Calu3 (cell line): ENCODE data around the gene APRT. TPM values are rescaled to one million over a fixed set of nuclear protein-coding genes. Genes with fewer than 3 reads are reported as not detected.

Experiments
- BruUV-seq: library from RNA; stranded (reverse); fragments of 400-500 nt; replicated peaks from 2 replicates; lab custom pipeline; 2021; lab: Mats Ljungman, UMichigan
- CTCF ChIA-PET: fragments of 300-600 bp; sonication (Branson Sonifier 250); formaldehyde crosslinking; loops from one replicate; lab custom pipeline; 2022; ENCODE audit warnings: antibody characterized with exemption; lab: Charles Lee
- DNase-seq: peaks from one replicate; pipeline ENCODE4 v3.0.0; 2022
- H3K27ac Mint-ChIP-seq: one replicate; pipeline ENCODE4 v1.8.0; 2022; ENCODE audit warnings: mixed read lengths; ENCODE audit not compliant: unreplicated experiment
- H3K27me3 Mint-ChIP-seq: one replicate; pipeline ENCODE4 v1.8.0; 2022; ENCODE audit warnings: mixed read lengths; ENCODE audit not compliant: unreplicated experiment
- H3K36me3 Mint-ChIP-seq: one replicate; pipeline ENCODE4 v1.8.0; 2022; ENCODE audit warnings: mild to moderate bottlenecking, moderate library complexity, mixed read lengths; ENCODE audit not compliant: insufficient read depth, unreplicated experiment
- H3K4me1 Mint-ChIP-seq: one replicate; pipeline ENCODE4 v1.8.0; 2022; ENCODE audit warnings: mild to moderate bottlenecking, low read depth, mixed read lengths; ENCODE audit not compliant: unreplicated experiment
- H3K4me3 Mint-ChIP-seq: one replicate; pipeline ENCODE4 v1.8.0; 2022; ENCODE audit warnings: mild to moderate bottlenecking, low read depth, moderate library complexity, mixed read lengths; ENCODE audit not compliant: unreplicated experiment
- H3K9me3 Mint-ChIP-seq: one replicate; pipeline ENCODE4 v1.8.0; 2022; ENCODE audit warnings: low read depth, mixed read lengths; ENCODE audit not compliant: unreplicated experiment
- CTCF ChIP-seq: fragments of 200-600 bp; IDR thresholded peaks from one replicate; pipeline ENCODE4 v1.8.0; 2022; ENCODE audit warnings: antibody characterized with exemption; ENCODE audit not compliant: unreplicated experiment
- intact Hi-C: fragments of 100-400 bp; cut with micrococcal nuclease; formaldehyde crosslinking; loops from one replicate; pipeline ENCODE4 v1.10.0; 2022; ENCODE audit not compliant: unreplicated experiment
- total RNA-seq: library from RNA; stranded (reverse); gene quantifications from 2 replicates; pipeline ENCODE4 v1.2.3, GENCODE V29; 2022

Gene APRT
- total RNA-seq, 1 experiment from 2014 or later, result 203 TPM

GRCh38 chr16:88805340-88805715 is 6.4 kb downstream of the APRT start:
- TF ChIP-seq CTCF, result no peak
- Mint-ChIP-seq H3K27ac (no peak overlapping the region), H3K36me3 (peaks cover 79% of the 10 kb centered on the region), H3K27me3 (no peaks in the 10 kb centered on the region), H3K4me1 (peaks cover 7% of the 10 kb centered on the region), H3K9me3 (no peaks in the 10 kb centered on the region), H3K4me3 (peak overlapping the region; percentile 80)
- intact Hi-C loops, result no loop called here
- DNase-seq, result no peak
- BruUV-seq, result no TSS peak
- CTCF ChIA-PET, result no interaction called here

GRCh38 chr16:88804552-88805339 is 7.0 kb downstream of the APRT start:
- Mint-ChIP-seq H3K4me1 (peaks cover 1% of the 10 kb centered on the region), H3K27me3 (no peaks in the 10 kb centered on the region), H3K36me3 (peaks cover 74% of the 10 kb centered on the region), H3K4me3 (peak overlapping the region; percentile 80), H3K9me3 (no peaks in the 10 kb centered on the region), H3K27ac (peak overlapping the region; percentile 54)
- CTCF ChIA-PET, result no interaction called here
- DNase-seq, result peak; percentile 76
- TF ChIP-seq CTCF, result no peak
- no TSS peak for BruUV-seq
- intact Hi-C loops, result no loop called here

GRCh38 chr16:88804173-88804551 is 7.6 kb downstream of the APRT start:
- CTCF ChIA-PET, result no interaction called here
- no peak for TF ChIP-seq CTCF
- Mint-ChIP-seq H3K4me1 (no peaks in the 10 kb centered on the region), H3K4me3 (peak overlapping the region; percentile 80), H3K36me3 (peaks cover 68% of the 10 kb centered on the region), H3K27ac (peak overlapping the region; percentile 54), H3K27me3 (no peaks in the 10 kb centered on the region), H3K9me3 (no peaks in the 10 kb centered on the region)
- intact Hi-C loops, result no loop called here
- BruUV-seq, result TSS peak; percentile 53
- DNase-seq, result no peak

- no peaks in the 10 kb centered on the region for H3K9me3 Mint-ChIP-seq
- no peaks in the 10 kb centered on the region for H3K27me3 Mint-ChIP-seq
- peak within 1 kb of the TSS; percentile 80 for H3K4me3 Mint-ChIP-seq
- intact Hi-C loops, result no loop called here
- no peaks in the 10 kb centered on the region for H3K4me1 Mint-ChIP-seq
- no TSS peak for BruUV-seq
- H3K27ac Mint-ChIP-seq, result peak within 1 kb of the TSS; percentile 54
- CTCF ChIA-PET, result no interaction called here
- TF ChIP-seq CTCF, result no peak
- H3K36me3 Mint-ChIP-seq, result peaks cover 61% of the 10 kb centered on the region
- DNase-seq, result peak; percentile 94
Measured at GRCh38 chr16:88803264-88803987, 8.3 kb downstream of the APRT start, which contains the start of gene CDT1. Gene CDT1 (plus strand): TSS chr16:88803789. CDS start chr16:88803832, 43 bp downstream.
